ENCODE data around the gene MAN2A2. TPM values are rescaled to one million over a fixed set of nuclear protein-coding genes. Genes with fewer than 3 reads are reported as not detected.

The MAN2A2 gene
- total RNA-seq (2014; rRNA removed; shearing (Covaris generic)), result 11.0 and 12.6 TPM in 2 replicates

DNA sequence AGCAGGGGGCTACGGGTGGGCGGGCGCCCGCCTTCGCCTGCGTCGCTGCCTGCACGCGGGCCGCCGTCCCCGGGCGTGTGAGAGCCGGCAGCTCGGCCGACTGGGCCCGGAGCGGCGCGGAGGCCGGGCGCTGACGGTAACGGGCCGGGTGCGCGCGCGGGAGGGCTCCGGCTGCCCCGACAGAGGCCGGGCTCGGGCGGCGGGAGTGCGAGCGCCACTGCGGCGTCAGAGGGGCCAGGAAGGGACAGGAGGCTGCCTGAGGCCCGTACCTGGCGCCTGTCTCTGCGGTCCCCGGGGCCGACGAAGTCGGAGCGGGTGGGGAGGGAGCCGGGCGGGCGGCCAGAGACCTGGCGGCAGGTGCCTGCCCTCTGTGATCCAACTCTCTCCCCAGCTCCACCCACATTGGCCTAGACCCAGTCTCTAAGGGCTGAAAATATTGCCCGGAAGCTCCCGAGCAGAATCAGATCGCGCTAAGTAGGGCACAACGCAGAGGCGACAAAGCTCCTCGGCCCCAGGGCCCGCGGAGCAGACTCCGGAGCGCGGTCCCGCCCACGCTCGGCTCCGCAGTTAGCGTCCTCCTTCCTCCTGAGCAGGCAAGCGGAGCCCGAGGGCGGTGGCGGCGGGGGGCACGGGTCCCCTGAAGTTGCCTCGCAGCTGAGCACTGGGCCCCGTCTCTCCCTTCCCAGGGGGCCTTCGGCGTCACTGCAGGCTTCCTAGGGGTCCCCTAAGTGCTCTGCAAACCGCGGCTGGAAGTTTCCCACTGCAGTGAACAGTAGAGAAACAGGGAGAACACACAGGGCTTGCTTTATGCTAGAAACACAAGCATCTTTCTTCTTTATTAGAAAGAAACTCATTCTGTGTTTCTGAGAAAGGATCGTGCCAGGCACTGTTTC is at the start of gene MAN2A2:
MAN2A2 (plus strand) TSS at position 463 of the 893 bp plus-strand sequence. CDS start 906 bp downstream, outside the sequence.
- peaks cover 2% of the 10 kb centered on the region; the same call in 1 of the 2 replicates for H3K36me3 ChIP-seq
- peak within 1 kb of the TSS; percentile 33 for H3K27ac ChIP-seq
- no peaks in the 10 kb centered on the region for H3K9me3 ChIP-seq (replicated peaks)
- H3K4me3 ChIP-seq, result peak within 1 kb of the TSS; percentile 67
- peak; percentile 39 to 58 for DNase-seq
- H3K4me1 ChIP-seq, result peaks cover 13% of the 10 kb centered on the region
- no peaks in the 10 kb centered on the region for H3K27me3 ChIP-seq

- Histone ChIP-seq H3K36me3 (no peaks in the 10 kb centered on the region), H3K27me3 (no peaks in the 10 kb centered on the region; the same call in 1 of the 2 replicates), H3K9me3 (replicated peaks) (no peaks in the 10 kb centered on the region), H3K4me1 (no peaks in the 10 kb centered on the region), H3K27ac (no peak overlapping the region), H3K4me3 (no peak overlapping the region)
- no peak for DNase-seq
Observed at GRCh38 chr15:90855139-90855538, 48.0 kb upstream of the MAN2A2 start.

GRCh38 chr15:90857337-90857736 is 45.8 kb upstream of the MAN2A2 start:
- H3K36me3 ChIP-seq, result no peaks in the 10 kb centered on the region

DNA sequence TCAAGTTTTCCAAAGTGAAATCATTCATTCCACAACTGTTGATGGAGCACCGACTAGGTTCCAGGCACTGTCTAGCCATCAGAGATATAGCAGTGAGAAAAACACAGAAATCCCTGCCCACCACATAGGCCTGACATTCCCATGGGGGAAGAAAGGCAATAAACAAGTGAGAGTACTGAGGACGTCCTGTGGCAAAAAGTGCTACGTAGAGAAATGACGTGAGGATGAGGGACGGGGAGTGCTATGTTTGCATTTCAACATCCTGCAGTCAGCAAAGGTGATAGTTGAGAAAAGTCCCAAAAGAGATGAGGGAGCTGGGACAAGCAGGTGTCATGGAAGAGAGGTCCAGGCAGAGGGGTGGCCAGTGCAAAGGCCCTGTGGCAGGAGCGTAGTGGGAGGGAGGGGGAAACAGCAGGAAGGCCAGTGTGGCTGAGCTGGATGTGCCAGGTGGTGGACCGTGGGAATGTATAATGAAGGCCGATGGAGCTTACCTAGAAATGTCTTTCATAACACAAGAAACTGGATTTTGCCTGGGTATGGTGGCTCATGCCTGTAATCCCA is 45.1 kb upstream of the MAN2A2 start:
- no peaks in the 10 kb centered on the region; the same call in 1 of the 2 replicates for H3K27me3 ChIP-seq
- H3K27ac ChIP-seq, result no peak overlapping the region
- no peak for DNase-seq
- H3K4me3 ChIP-seq, result no peak overlapping the region
- no peaks in the 10 kb centered on the region; the same call in 1 of the 2 replicates for H3K4me1 ChIP-seq
- H3K9me3 ChIP-seq (replicated peaks), result no peaks in the 10 kb centered on the region
- no peaks in the 10 kb centered on the region for H3K36me3 ChIP-seq

More at GRCh38 chr15:90857337-90857736, 45.8 kb upstream of the MAN2A2 start:
- H3K9me3 ChIP-seq (replicated peaks), result no peaks in the 10 kb centered on the region
- no peak overlapping the region for H3K27ac ChIP-seq
- H3K4me1 ChIP-seq, result no peaks in the 10 kb centered on the region; the same call in 1 of the 2 replicates
- no peaks in the 10 kb centered on the region; the same call in 1 of the 2 replicates for H3K27me3 ChIP-seq
- no peak for DNase-seq
- no peak overlapping the region for H3K4me3 ChIP-seq

- H3K9me3 ChIP-seq (replicated peaks), result no peaks in the 10 kb centered on the region
- DNase-seq, result no peak
- no peak overlapping the region for H3K4me3 ChIP-seq
- no peak overlapping the region for H3K27ac ChIP-seq
- H3K27me3 ChIP-seq, result no peaks in the 10 kb centered on the region
- no peaks in the 10 kb centered on the region; the same call in 1 of the 2 replicates for H3K4me1 ChIP-seq
- H3K36me3 ChIP-seq, result no peaks in the 10 kb centered on the region
Observed at GRCh38 chr15:90859234-90860131, 43.6 kb upstream of the MAN2A2 start.

DNA sequence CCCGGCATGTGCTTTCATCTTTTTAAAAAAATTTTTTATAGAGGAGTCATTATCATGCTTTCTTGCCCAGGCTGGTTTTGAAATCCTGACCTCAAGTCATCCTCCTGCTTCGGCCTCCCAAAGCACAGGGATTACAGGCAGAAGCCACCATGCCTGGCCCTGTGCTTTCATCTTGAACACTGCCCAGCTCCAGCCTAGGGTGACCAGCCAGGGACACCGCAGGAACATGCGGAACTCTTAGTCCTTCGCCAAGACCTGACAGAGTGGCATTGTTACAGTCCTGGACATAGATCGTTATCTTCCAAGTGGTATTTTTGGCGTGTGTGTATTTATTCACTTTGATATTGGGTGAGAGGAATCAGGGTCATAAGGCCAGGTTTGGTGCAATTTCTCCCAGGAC is 42.7 kb upstream of the MAN2A2 start:
- H3K36me3 ChIP-seq, result no peaks in the 10 kb centered on the region
- H3K27ac ChIP-seq, result no peak overlapping the region
- H3K9me3 ChIP-seq (replicated peaks), result no peaks in the 10 kb centered on the region
- H3K4me3 ChIP-seq, result no peak overlapping the region
- no peaks in the 10 kb centered on the region for H3K27me3 ChIP-seq
- DNase-seq, result no peak
- H3K4me1 ChIP-seq, result peaks cover 5% of the 10 kb centered on the region; the same call in 1 of the 2 replicates

- no peaks in the 10 kb centered on the region for H3K9me3 ChIP-seq (replicated peaks)
- no peaks in the 10 kb centered on the region for H3K36me3 ChIP-seq
- no peaks in the 10 kb centered on the region for H3K27me3 ChIP-seq
- no peak overlapping the region for H3K4me3 ChIP-seq
- H3K27ac ChIP-seq, result no peak overlapping the region
- H3K4me1 ChIP-seq, result peaks cover 5% of the 10 kb centered on the region; the same call in 1 of the 2 replicates
- no peak for DNase-seq
Observed at GRCh38 chr15:90860942-90861675, 42.0 kb upstream of the MAN2A2 start.

DNA sequence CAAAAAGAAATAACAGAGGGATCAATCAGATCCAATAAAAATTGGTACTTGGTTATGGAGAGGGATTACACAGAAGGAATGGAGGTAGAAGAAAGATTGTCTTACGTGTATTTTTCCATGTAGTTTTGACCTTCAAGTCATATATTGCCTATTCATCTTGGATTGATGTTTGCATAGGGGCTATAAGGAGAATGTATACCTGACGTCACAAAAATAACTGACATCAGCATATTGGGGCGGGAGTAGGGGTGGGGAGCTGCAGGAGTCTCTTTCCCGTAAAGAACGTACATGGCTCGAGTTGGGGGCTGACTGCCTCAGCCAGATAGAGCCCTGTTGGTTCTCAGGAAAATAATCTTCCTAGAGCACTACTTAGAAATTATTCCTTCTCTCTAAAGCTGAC is 40.6 kb upstream of the MAN2A2 start:
- Histone ChIP-seq H3K27ac (no peak overlapping the region), H3K36me3 (no peaks in the 10 kb centered on the region), H3K4me3 (no peak overlapping the region), H3K4me1 (peaks cover 5% of the 10 kb centered on the region; the same call in 1 of the 2 replicates), H3K9me3 (replicated peaks) (no peaks in the 10 kb centered on the region), H3K27me3 (no peaks in the 10 kb centered on the region)
- no peak for DNase-seq

DNA sequence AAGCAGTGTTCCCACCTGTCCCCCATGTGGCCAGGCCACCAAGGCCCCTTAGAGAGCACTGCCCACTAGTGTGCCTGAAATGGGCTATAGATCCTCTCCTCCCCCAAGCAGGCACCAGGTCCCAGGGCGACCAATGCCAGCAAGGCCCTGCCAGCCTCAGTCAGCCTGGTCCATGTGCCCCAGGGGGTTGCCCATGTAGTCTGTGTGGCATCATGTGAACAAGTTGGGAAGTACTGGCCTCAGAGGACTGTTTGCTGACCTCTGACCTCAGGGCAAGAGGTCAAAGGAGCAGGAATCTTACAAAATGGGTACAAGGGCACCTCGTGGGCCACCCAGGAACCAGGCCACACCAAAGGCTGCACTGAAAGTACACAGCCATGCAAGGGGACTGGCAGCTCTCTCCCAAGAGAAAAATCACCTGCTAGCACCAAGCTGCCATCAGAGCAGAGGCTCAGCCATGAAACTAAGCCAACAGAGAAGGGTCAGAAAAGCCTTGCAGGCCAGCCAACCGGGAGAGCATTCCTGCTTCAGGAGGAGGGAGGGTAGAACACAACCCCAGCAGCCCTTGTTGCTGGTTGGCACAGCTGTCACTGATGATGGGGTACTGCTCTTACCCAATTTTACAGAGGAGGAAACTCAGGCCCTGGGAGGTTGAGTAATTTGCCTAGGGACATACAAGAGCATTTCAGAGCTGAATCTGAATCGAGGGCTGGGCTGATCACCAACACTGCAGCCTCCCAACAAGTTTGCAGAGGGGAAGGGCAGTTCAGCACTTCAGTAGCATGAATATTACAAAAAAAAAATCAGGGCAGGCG is 39.9 kb upstream of the MAN2A2 start:
- DNase-seq, result peak in 1 of 2 experiments; percentile 40
- H3K27me3 ChIP-seq, result no peaks in the 10 kb centered on the region
- no peaks in the 10 kb centered on the region for H3K36me3 ChIP-seq
- H3K27ac ChIP-seq, result no peak overlapping the region
- H3K4me3 ChIP-seq, result no peak overlapping the region
- no peaks in the 10 kb centered on the region for H3K9me3 ChIP-seq (replicated peaks)
- peaks cover 5% of the 10 kb centered on the region; the same call in 1 of the 2 replicates for H3K4me1 ChIP-seq

DNA sequence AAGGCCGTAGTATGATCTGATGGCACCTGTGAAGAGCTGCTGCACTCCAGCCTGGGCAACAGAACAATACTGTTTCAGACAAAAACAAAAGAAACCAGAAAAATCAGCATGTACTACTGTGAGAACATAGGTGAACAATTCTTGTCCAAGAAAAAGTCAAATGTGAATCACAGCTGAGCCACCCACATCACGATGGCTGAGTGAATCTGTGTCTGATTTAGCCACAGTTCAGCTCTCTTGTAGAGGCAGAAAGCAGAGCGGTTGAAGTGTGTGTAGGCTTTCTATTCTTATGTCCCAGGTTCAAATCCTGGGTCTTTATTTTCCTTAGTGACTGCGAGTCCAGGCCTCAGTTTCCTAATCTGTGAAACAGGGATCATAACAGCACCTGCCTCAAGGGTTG is 39.1 kb upstream of the MAN2A2 start:
- H3K36me3 ChIP-seq, result no peaks in the 10 kb centered on the region
- no peak for DNase-seq
- peaks cover 11% of the 10 kb centered on the region for H3K4me1 ChIP-seq
- H3K27me3 ChIP-seq, result no peaks in the 10 kb centered on the region
- no peak overlapping the region for H3K27ac ChIP-seq
- H3K9me3 ChIP-seq (replicated peaks), result no peaks in the 10 kb centered on the region
- H3K4me3 ChIP-seq, result no peak overlapping the region

DNA sequence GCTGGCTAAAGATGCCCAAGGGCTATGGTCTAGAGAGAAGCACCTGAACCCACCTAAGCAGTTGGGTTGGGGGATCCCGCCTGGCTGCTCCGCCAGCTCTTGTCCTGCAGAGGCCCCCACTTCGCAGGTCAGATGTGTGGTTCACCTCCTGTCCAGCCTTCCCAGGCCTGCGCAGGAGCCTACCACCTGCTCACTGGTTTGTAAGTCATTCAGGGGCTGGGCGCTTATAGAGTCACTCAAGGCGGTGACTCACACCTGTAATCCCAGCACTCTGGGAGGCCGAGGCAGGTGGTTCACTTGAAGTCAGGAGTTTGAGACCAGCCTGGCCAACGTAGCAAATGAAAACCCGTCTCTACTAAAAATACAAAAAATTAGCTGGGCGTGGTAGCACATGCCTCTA is 38.6 kb upstream of the MAN2A2 start:
- peak; percentile 63 to 70 for DNase-seq
- H3K4me3 ChIP-seq, result no peak overlapping the region
- peaks cover 16% of the 10 kb centered on the region for H3K4me1 ChIP-seq
- no peaks in the 10 kb centered on the region for H3K36me3 ChIP-seq
- H3K27me3 ChIP-seq, result no peaks in the 10 kb centered on the region
- no peaks in the 10 kb centered on the region for H3K9me3 ChIP-seq (replicated peaks)
- no peak overlapping the region for H3K27ac ChIP-seq

DNA sequence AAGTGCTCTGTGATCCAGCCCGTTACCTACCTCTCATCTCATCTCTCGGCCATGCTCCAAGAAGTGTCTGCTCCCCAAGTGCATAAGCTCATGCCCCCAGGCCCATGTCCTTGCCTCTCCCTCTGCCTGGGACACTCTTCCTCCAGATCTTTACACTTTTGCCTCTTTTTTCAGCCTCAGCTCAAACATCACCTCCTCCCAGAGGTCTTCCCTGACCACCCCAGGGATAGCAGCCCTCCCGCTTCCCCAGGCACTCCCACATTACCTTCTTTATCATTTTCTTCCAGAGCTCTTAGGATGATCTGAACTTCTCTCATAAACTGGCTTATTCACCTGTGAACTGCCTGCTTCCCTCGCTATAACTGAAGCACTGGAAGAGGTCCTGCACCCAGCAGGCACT is 37.4 kb upstream of the MAN2A2 start:
- H3K4me1 ChIP-seq, result peaks cover 23% of the 10 kb centered on the region
- H3K4me3 ChIP-seq, result no peak overlapping the region
- H3K36me3 ChIP-seq, result no peaks in the 10 kb centered on the region
- H3K9me3 ChIP-seq (replicated peaks), result no peaks in the 10 kb centered on the region
- no peaks in the 10 kb centered on the region for H3K27me3 ChIP-seq
- DNase-seq, result no peak
- H3K27ac ChIP-seq, result no peak overlapping the region

DNA sequence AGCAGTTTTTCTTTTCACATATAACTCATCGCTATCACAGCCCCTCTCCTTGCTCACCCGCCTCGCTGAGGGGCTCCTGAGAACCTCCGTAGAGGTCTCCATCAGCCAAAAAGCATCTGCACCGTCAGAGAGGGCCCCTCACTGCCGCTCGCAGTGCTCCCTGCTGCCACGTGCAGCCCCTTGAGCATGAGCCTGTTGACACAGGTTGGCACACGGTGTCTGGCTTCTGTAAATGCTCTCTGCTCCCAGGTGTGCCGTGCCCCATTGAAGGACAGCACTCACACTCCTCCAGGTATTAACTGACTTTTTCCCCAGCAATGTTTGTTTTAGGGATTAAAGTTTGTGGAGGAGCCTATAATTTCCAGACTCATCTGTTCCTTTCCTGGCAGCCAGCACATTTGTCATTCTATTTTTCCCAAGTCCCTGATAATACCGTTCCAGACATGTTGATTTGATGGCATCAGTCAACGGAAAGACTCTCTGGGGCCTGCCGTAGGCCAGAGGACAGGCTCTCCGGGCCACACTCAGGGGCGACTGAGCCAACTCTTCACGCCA is 36.9 kb upstream of the MAN2A2 start:
- DNase-seq, result no peak
- Histone ChIP-seq H3K4me1 (peaks cover 23% of the 10 kb centered on the region), H3K27ac (no peak overlapping the region), H3K36me3 (no peaks in the 10 kb centered on the region), H3K9me3 (replicated peaks) (no peaks in the 10 kb centered on the region), H3K4me3 (no peak overlapping the region), H3K27me3 (no peaks in the 10 kb centered on the region)

All from SJCRH30 (cell line).